ENCODE results near the gene CRYBB1.

- TF ChIP-seq, protein P1, sequence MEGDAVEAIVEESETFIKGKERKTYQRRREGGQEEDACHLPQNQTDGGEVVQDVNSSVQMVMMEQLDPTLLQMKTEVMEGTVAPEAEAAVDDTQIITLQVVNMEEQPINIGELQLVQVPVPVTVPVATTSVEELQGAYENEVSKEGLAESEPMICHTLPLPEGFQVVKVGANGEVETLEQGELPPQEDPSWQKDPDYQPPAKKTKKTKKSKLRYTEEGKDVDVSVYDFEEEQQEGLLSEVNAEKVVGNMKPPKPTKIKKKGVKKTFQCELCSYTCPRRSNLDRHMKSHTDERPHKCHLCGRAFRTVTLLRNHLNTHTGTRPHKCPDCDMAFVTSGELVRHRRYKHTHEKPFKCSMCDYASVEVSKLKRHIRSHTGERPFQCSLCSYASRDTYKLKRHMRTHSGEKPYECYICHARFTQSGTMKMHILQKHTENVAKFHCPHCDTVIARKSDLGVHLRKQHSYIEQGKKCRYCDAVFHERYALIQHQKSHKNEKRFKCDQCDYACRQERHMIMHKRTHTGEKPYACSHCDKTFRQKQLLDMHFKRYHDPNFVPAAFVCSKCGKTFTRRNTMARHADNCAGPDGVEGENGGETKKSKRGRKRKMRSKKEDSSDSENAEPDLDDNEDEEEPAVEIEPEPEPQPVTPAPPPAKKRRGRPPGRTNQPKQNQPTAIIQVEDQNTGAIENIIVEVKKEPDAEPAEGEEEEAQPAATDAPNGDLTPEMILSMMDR (IDR thresholded peaks at IDR 0.05) = no peak
- TF ChIP-seq POLR2A (IDR thresholded peaks at IDR 0.05) = no peak
Measured at GRCh38 chr22:26554956-26555355, 62.9 kb downstream of the CRYBB1 start.
